Aorta (tissue), 5 donors: ENCODE measurements around the gene SH3PXD2B. TPM values are rescaled to one million over a fixed set of nuclear protein-coding genes. Genes with fewer than 3 reads are reported as not detected.
A peak's percentile ranks its signal among the peaks of the same experiment; 100 is the strongest.
"Not testable (repeated sequence)": the region's sequence is repeated elsewhere in the genome, so short reads cannot be mapped to it uniquely, and the experiment has no call there.

ENCODE experiments used
- ATAC-seq: fragments of 200-7000 bp; cut with Tn5 transposase; one replicate; pipeline ENCODE4 v1.9.1; 2022; ENCODE audit warnings: moderate library complexity; ENCODE audit not compliant: low FRiP score
- DNase-seq, 2 donors: peaks; one replicate each; pipeline ENCODE4 v3.0.0-alpha.2; 2020
- H3K27ac ChIP-seq, 2 donors: one replicate each; pipeline ENCODE4 v1.5.1; 2013; ENCODE audit warnings: low read length in 2 of 2, mild to moderate bottlenecking in 2 of 2, moderate library complexity in 2 of 2, control low read depth in 1 of 2, inconsistent platforms in 1 of 2, low read depth in 1 of 2
- H3K27me3 ChIP-seq, 2 donors: one replicate each; pipeline ENCODE4 v1.6.1; 2013; ENCODE audit warnings: control low read depth in 1 of 2, low read length in 1 of 2, mild to moderate bottlenecking in 1 of 2, moderate library complexity in 1 of 2; ENCODE audit not compliant: insufficient read depth in 2 of 2, control insufficient read depth in 1 of 2
- H3K36me3 ChIP-seq, 2 donors: one replicate each; pipeline ENCODE4 v1.6.1; 2013; ENCODE audit warnings: control low read depth in 1 of 2, low read length in 1 of 2, mild to moderate bottlenecking in 1 of 2; ENCODE audit not compliant: insufficient read depth in 2 of 2, control insufficient read depth in 1 of 2
- H3K4me1 ChIP-seq, 2 donors: one replicate each; pipeline ENCODE4 v1.6.1; 2013; ENCODE audit warnings: low read length in 2 of 2, control low read depth in 1 of 2, mild to moderate bottlenecking in 1 of 2, moderate library complexity in 1 of 2; ENCODE audit not compliant: insufficient read depth in 2 of 2, control insufficient read depth in 1 of 2
- H3K4me3 ChIP-seq, 2 donors: one replicate each; pipeline ENCODE4 v1.5.1; 2013; ENCODE audit warnings: low read length in 2 of 2, control low read depth in 1 of 2, mild to moderate bottlenecking in 1 of 2
- H3K9me3 ChIP-seq: one replicate; pipeline ENCODE4 v1.6.1; 2013; ENCODE audit warnings: mild to moderate bottlenecking, low read length; ENCODE audit not compliant: control insufficient read depth
- WGBS, 2 donors: extraction: QIAGEN DNeasy Blood & Tissue Kit; methylation state at CpG; one replicate each; pipeline ENCODE4 v1.1.7; 2013; 5-methylcytosine and 5-hydroxymethylcytosine counted together
- intact Hi-C, 2 donors: fragments of 100-400 bp; cut with DNase I; formaldehyde crosslinking; loops; one replicate each; pipeline versions ENCODE4 v1.14.2 to v1.15.0; 2022
- polyA plus RNA-seq, 2 donors: library from polyadenylated mRNA; stranded (reverse); fragments of 200-250 nt; gene quantifications; one replicate each; pipeline ENCODE4 v1.2.3, GENCODE V29; 2013
- total RNA-seq, 2 donors: library from RNA; stranded (reverse); fragmentation: NEBNext Ultra II Directional; extraction: Animal tissue kit (Norgen Biotek cat#: 25700); gene quantifications; one replicate each; pipeline ENCODE4 v1.2.1, GENCODE V29; 2021
- donor health status: healthy with polysubstance abuse.
- donor health status: Bipolar disorder and iron deficiency.
- donor health status: DM: no; HTN: no; CAD: no.
- donor health status: DM: no; HTN: no; CAD: no.
- donor health status: DM: yes; HTN: yes; CAD: no.

Gene SH3PXD2B
- total and polyA plus RNA-seq, 4 donors, result 4.5 to 69.1 (median 25.3) TPM

- Histone ChIP-seq H3K36me3 (no peaks in the 10 kb centered on the region), H3K4me1 (no peaks in the 10 kb centered on the region), H3K27me3 (no peaks in the 10 kb centered on the region), H3K27ac (no peak overlapping the region), H3K9me3 (no peaks in the 10 kb centered on the region), H3K4me3 (no peak overlapping the region)
- DNase-seq (no peak), ATAC-seq (no peak)
- intact Hi-C loops, result loop anchor here (1.0 to 10.0 kb wide), 2 partner anchors 185 to 218 kb away; no protein-coding TSS in a partner anchor
- 88 to 90% methylated on average over 5 of the region's 5 CpGs for WGBS, 2 donors
These were observed 25.4 kb upstream of the SH3PXD2B start for GRCh38 chr5:172479784-172480115.

- no peak overlapping the region for H3K4me3 ChIP-seq
- H3K4me1 ChIP-seq, result no peaks in the 10 kb centered on the region
- DNase-seq (peak; percentile 89 to 91), ATAC-seq (peak; percentile 93)
- no peak overlapping the region for H3K27ac ChIP-seq
- H3K36me3 ChIP-seq, result no peaks in the 10 kb centered on the region
- no peaks in the 10 kb centered on the region for H3K9me3 ChIP-seq
- no peaks in the 10 kb centered on the region for H3K27me3 ChIP-seq
- intact Hi-C loops, result loop anchor here (1.0 to 10.0 kb wide), 2 partner anchors 186 to 218 kb away; no protein-coding TSS in a partner anchor
- WGBS, 2 donors, result 52 to 53% methylated on average over 21 of the region's 21 CpGs
These were observed 24.9 kb upstream of the SH3PXD2B start for GRCh38 chr5:172479034-172479783.

GRCh38 chr5:172478695-172479033, 24.3 kb upstream of the SH3PXD2B start:
- WGBS, 2 donors, result 35 to 37% methylated on average over 3 of the region's 3 CpGs

GRCh38 chr5:172478256-172478655, 23.9 kb upstream of the SH3PXD2B start:
- intact Hi-C loops, result loop anchor here in 1 of 2 donors (10.0 kb wide), 1 partner anchor 187 kb away; no protein-coding TSS in a partner anchor
- Histone ChIP-seq H3K27me3 (no peaks in the 10 kb centered on the region), H3K4me1 (no peaks in the 10 kb centered on the region), H3K27ac (no peak overlapping the region), H3K36me3 (no peaks in the 10 kb centered on the region), H3K4me3 (no peak overlapping the region), H3K9me3 (no peaks in the 10 kb centered on the region)
- DNase-seq (no peak), ATAC-seq (no peak)
- WGBS, 2 donors, result 54 to 72% methylated on average over 3 of the region's 3 CpGs

More at GRCh38 chr5:172478695-172479033, 24.3 kb upstream of the SH3PXD2B start:
- intact Hi-C loops, result loop anchor here (1.0 to 10.0 kb wide), 2 partner anchors 186 to 219 kb away; no protein-coding TSS in a partner anchor
- H3K4me1 ChIP-seq, H3K9me3 ChIP-seq, ATAC-seq, H3K27me3 ChIP-seq, H3K36me3 ChIP-seq, H3K27ac ChIP-seq, H3K4me3 ChIP-seq, DNase-seq: not testable (repeated sequence)

GRCh38 chr5:172477466-172477865, 23.1 kb upstream of the SH3PXD2B start:
- DNase-seq (no peak), ATAC-seq (no peak)
- Histone ChIP-seq H3K27ac (no peak overlapping the region), H3K36me3 (no peaks in the 10 kb centered on the region), H3K27me3 (no peaks in the 10 kb centered on the region), H3K4me1 (no peaks in the 10 kb centered on the region), H3K9me3 (no peaks in the 10 kb centered on the region), H3K4me3 (no peak overlapping the region)
- intact Hi-C loops, result loop anchor here in 1 of 2 donors (10.0 kb wide), 1 partner anchor 187 kb away; no protein-coding TSS in a partner anchor
- WGBS, 2 donors, result 67 to 79% methylated on average over 4 of the region's 4 CpGs

- DNase-seq, result no peak
These were observed 20.0 kb upstream of the SH3PXD2B start for GRCh38 chr5:172474293-172474692.

GRCh38 chr5:172473427-172473826, 19.1 kb upstream of the SH3PXD2B start:
- Histone ChIP-seq H3K27ac (no peak overlapping the region), H3K4me3 (no peak overlapping the region), H3K4me1 (no peaks in the 10 kb centered on the region), H3K27me3 (no peaks in the 10 kb centered on the region), H3K9me3 (no peaks in the 10 kb centered on the region), H3K36me3 (no peaks in the 10 kb centered on the region)
- DNase-seq (no peak), ATAC-seq (no peak)
- 88 to 89% methylated on average over 5 of the region's 5 CpGs for WGBS, 2 donors
- intact Hi-C loops, result loop anchor here in 1 of 2 donors (10.0 kb wide), 1 partner anchor 191 kb away; no protein-coding TSS in a partner anchor

More at GRCh38 chr5:172474293-172474692, 20.0 kb upstream of the SH3PXD2B start:
- intact Hi-C loops, result loop anchor here in 1 of 2 donors (10.0 kb wide), 1 partner anchor 191 kb away; no protein-coding TSS in a partner anchor
- no peaks in the 10 kb centered on the region for H3K27me3 ChIP-seq
- WGBS, 2 donors, result 78 to 85% methylated on average over 7 of the region's 7 CpGs
- H3K4me3 ChIP-seq, result no peak overlapping the region
- no peaks in the 10 kb centered on the region for H3K9me3 ChIP-seq
- ATAC-seq, result no peak
- no peaks in the 10 kb centered on the region for H3K36me3 ChIP-seq
- H3K4me1 ChIP-seq, result no peaks in the 10 kb centered on the region
- no peak overlapping the region for H3K27ac ChIP-seq

GRCh38 chr5:172469697-172470096, 15.4 kb upstream of the SH3PXD2B start:
- H3K4me3 ChIP-seq, result no peak overlapping the region
- no peaks in the 10 kb centered on the region for H3K4me1 ChIP-seq
- H3K27me3 ChIP-seq, result no peaks in the 10 kb centered on the region
- H3K27ac ChIP-seq, result no peak overlapping the region
- no peaks in the 10 kb centered on the region for H3K9me3 ChIP-seq
- no peaks in the 10 kb centered on the region for H3K36me3 ChIP-seq
- DNase-seq, result no peak
- 50 to 65% methylated on average over 7 of the region's 7 CpGs for WGBS, 2 donors
- intact Hi-C loops, result loop anchor here (10.0 kb wide), 2 partner anchors 195 to 475 kb away; no protein-coding TSS in a partner anchor
- no peak for ATAC-seq

- Histone ChIP-seq H3K27ac (no peak overlapping the region), H3K27me3 (no peaks in the 10 kb centered on the region), H3K4me3 (no peak overlapping the region), H3K36me3 (no peaks in the 10 kb centered on the region), H3K4me1 (no peaks in the 10 kb centered on the region), H3K9me3 (peaks cover 2% of the 10 kb centered on the region)
- DNase-seq (no peak), ATAC-seq (no peak)
- WGBS, 2 donors, result 63 to 71% methylated on average over 7 of the region's 7 CpGs
- intact Hi-C loops, result loop anchor here in 1 of 2 donors (10.0 kb wide), 1 partner anchor 479 kb away; no protein-coding TSS in a partner anchor
These were observed 11.7 kb upstream of the SH3PXD2B start for GRCh38 chr5:172466062-172466461.
